C4-2B (cell line): ENCODE results near the gene PKD2L1.

Experiments used
- CTCF ChIP-seq: fragments of 450-650 bp; conservative IDR thresholded peaks from 2 replicates; pipeline ENCODE4 v1.5.1; 2017; ENCODE audit warnings: mild to moderate bottlenecking
- ZFX ChIP-seq: fragments of 450-650 bp; IDR thresholded peaks from 2 replicates; pipeline ENCODE4 v1.6.1; 2017

- no peak for TF ChIP-seq CTCF
- TF ChIP-seq ZFX, result no peak
These were observed 43.7 kb downstream of the PKD2L1 start, which contains the start of gene BLOC1S2 for GRCh38 chr10:100286051-100287033.
